B cell (primary cell): Measurements from ENCODE around the gene TIFAB. TPM values are rescaled to one million over a fixed set of nuclear protein-coding genes. Genes with fewer than 3 reads are reported as not detected.

Source experiments
- ATAC-seq: fragments of 200-7000 bp; cut with Tn5 transposase; one replicate; pipeline ENCODE4 v1.10.0; 2021; ENCODE audit warnings: low read depth, mild to moderate bottlenecking, moderate number of reproducible peaks, moderate library complexity
- CTCF ChIA-PET: fragments of 350-600 bp; sonication (Branson Sonifier 250); formaldehyde crosslinking; loops from one replicate; lab custom pipeline; 2021; ENCODE audit warnings: antibody characterized with exemption, inconsistent platforms; lab: Charles Lee
- POLR2A ChIA-PET: fragments of 350-600 bp; sonication (Branson Sonifier 250); formaldehyde crosslinking; loops from one replicate; lab custom pipeline; 2021; ENCODE audit warnings: antibody characterized with exemption; lab: Charles Lee
- DNase-seq: peaks from one replicate; pipeline ENCODE4 v3.0.0; 2013
- H2AFZ ChIP-seq: 2 replicates; pipeline ENCODE4 v1.6.1; 2012; ENCODE audit warnings: mild to moderate bottlenecking, low read depth, low read length; ENCODE audit not compliant: insufficient read depth, poor library complexity, severe bottlenecking
- H3K27ac ChIP-seq, 2 donors: 1 replicate in 1 of 2; 2 replicates in 1 of 2; pipeline ENCODE4 v1.5.1; 2012 to 2013; ENCODE audit warnings: low read length in 2 of 2, mild to moderate bottlenecking in 2 of 2, moderate library complexity in 1 of 2
- H3K27me3 ChIP-seq, 4 experiments: fragments of 200-600 bp in 1 of 4; sonication (generic) in 1 of 4; replicated peaks in 1 of 4; 1 replicate in 2 of 4; 2 replicates in 2 of 4; pipeline versions ENCODE4 v1.6.1 to v1.7.0; 2013 to 2016; ENCODE audit warnings: low read length in 3 of 4, mild to moderate bottlenecking in 2 of 4, mixed read lengths in 1 of 4, moderate library complexity in 1 of 4; ENCODE audit not compliant: insufficient read depth in 4 of 4, control insufficient read depth in 3 of 4; ENCODE audit errors: control extremely low read depth in 1 of 4
- H3K36me3 ChIP-seq, 2 experiments: replicated peaks in 1 of 2; 1 replicate in 1 of 2; 2 replicates in 1 of 2; pipeline versions ENCODE4 v1.6.1 to v1.7.1; 2013; ENCODE audit warnings: low read length in 1 of 2; ENCODE audit not compliant: insufficient read depth in 2 of 2, control insufficient read depth in 1 of 2; ENCODE audit errors: control extremely low read depth in 1 of 2, extremely low read depth in 1 of 2
- H3K4me1 ChIP-seq, 2 donors: fragments of 200-600 bp in 1 of 2; sonication (generic) in 1 of 2; 1 replicate in 1 of 2; 2 replicates in 1 of 2; pipeline versions ENCODE4 v1.5.1 to v1.6.1; 2013 to 2017; ENCODE audit warnings: low read length in 2 of 2; ENCODE audit not compliant: control insufficient read depth in 2 of 2, insufficient read depth in 2 of 2
- H3K4me2 ChIP-seq: replicated peaks from 2 replicates; pipeline ENCODE3; 2012; ENCODE audit warnings: mild to moderate bottlenecking, low read depth, low read length; ENCODE audit not compliant: poor library complexity, severe bottlenecking
- H3K4me3 ChIP-seq, 5 experiments: fragments of 200-600 bp in 1 of 5; sonication (generic) in 1 of 5; 1 replicate in 3 of 5; 2 replicates in 2 of 5; pipeline versions ENCODE4 v1.5.1 to v1.7.0; 2011 to 2016; ENCODE audit warnings: low read length in 4 of 5, mild to moderate bottlenecking in 4 of 5, low read depth in 2 of 5, control low read depth in 1 of 5, moderate library complexity in 1 of 5; ENCODE audit not compliant: insufficient read depth in 1 of 5; ENCODE audit errors: control extremely low read depth in 1 of 5, extremely low read depth in 1 of 5
- H3K79me2 ChIP-seq: fragments of 200-600 bp; sonication (generic); one replicate; pipeline ENCODE4 v1.6.0; 2016; ENCODE audit warnings: low read length; ENCODE audit not compliant: control insufficient read depth, insufficient read depth
- H3K9ac ChIP-seq: fragments of 200-600 bp; sonication (generic); 2 replicates; pipeline ENCODE4 v1.6.1; 2017; ENCODE audit warnings: mild to moderate bottlenecking, low read length, moderate library complexity
- H3K9me3 ChIP-seq, 3 donors: one replicate each; pipeline versions ENCODE4 v1.6.1 to v1.7.1; 2013; ENCODE audit warnings: low read length in 2 of 3; ENCODE audit not compliant: control insufficient read depth in 2 of 3, insufficient read depth in 1 of 3; ENCODE audit errors: control extremely low read depth in 1 of 3
- H4K20me1 ChIP-seq: 2 replicates; pipeline ENCODE4 v1.6.0; 2012; ENCODE audit warnings: mild to moderate bottlenecking, low read length; ENCODE audit not compliant: insufficient read depth, control insufficient read depth, poor library complexity, severe bottlenecking
- H3K27ac Mint-ChIP-seq: one replicate; pipeline ENCODE4 v1.8.0; 2021; ENCODE audit warnings: mixed read lengths
- H3K27me3 Mint-ChIP-seq: one replicate; pipeline ENCODE4 v1.8.0; 2021; ENCODE audit warnings: mixed read lengths
- H3K4me1 Mint-ChIP-seq: one replicate; pipeline ENCODE4 v1.8.0; 2021; ENCODE audit warnings: mixed read lengths
- H3K4me3 Mint-ChIP-seq: one replicate; pipeline ENCODE4 v1.8.0; 2021; ENCODE audit warnings: mixed read lengths
- H3K9me3 Mint-ChIP-seq: one replicate; pipeline ENCODE4 v1.8.0; 2022; ENCODE audit warnings: mixed read lengths; ENCODE audit not compliant: insufficient read depth
- CTCF ChIP-seq: fragments of 200-600 bp; IDR thresholded peaks from one replicate; pipeline ENCODE4 v1.8.0; 2022; ENCODE audit warnings: antibody characterized with exemption, mild to moderate bottlenecking
- EZH2 ChIP-seq: IDR thresholded peaks from 2 replicates; pipeline ENCODE4 v1.6.1; 2012; ENCODE audit warnings: borderline replicate concordance, low read depth, mild to moderate bottlenecking, moderate library complexity, low read length; ENCODE audit not compliant: insufficient read depth, poor library complexity, severe bottlenecking
- WGBS: methylation state at CpG from one replicate; pipeline ENCODE4 v1.1.5; 2013; ENCODE audit warnings: missing lambda C conversion rate; ENCODE audit not compliant: insufficient coverage; 5-methylcytosine and 5-hydroxymethylcytosine counted together
- intact Hi-C: fragments of 100-400 bp; cut with micrococcal nuclease; formaldehyde crosslinking; loops from one replicate; pipeline ENCODE4 v1.10.0; 2022
- polyA plus RNA-seq: library from polyadenylated mRNA; depleted of rRNA; stranded (reverse); fragments of >200 nt; gene quantifications from 2 replicates; pipeline ENCODE4 v1.2.3, GENCODE V29; 2012
- total RNA-seq, 2 donors: library from RNA; stranded (reverse); fragments of 120-200 nt in 1 of 2; gene quantifications; 1 replicate in 1 of 2; 2 replicates in 1 of 2; pipeline versions ENCODE4 v1.2.3 to v1.2.4, GENCODE V29; 2013 to 2022

Gene TIFAB
- total and polyA plus RNA-seq, 2 donors (not counting 1 experiment from before 2014, with no cell fraction given), result not detected

- Histone ChIP-seq H3K9ac (no peak overlapping the region), H3K4me2 (no peak overlapping the region), H3K79me2 (no peaks in the 10 kb centered on the region), H4K20me1 (no peaks in the 10 kb centered on the region), H2AFZ (no peak overlapping the region), H3K27ac (no peak overlapping the region), H3K27me3 (peaks cover 0 to 73% (median 27%) of the 10 kb centered on the region in 4 experiments), H3K4me3 (no peak overlapping the region), H3K4me1 (peaks cover 0 to 4% of the 10 kb centered on the region in 2 donors), H3K36me3 (no peaks in the 10 kb centered on the region), H3K9me3 (no peaks in the 10 kb centered on the region)
- no peak for ATAC-seq
- Mint-ChIP-seq H3K9me3 (no peaks in the 10 kb centered on the region), H3K4me3 (no peak overlapping the region), H3K27ac (no peak overlapping the region), H3K27me3 (peaks cover 77% of the 10 kb centered on the region), H3K4me1 (peaks cover 10% of the 10 kb centered on the region)
- intact Hi-C loops, result no loop called here
- CTCF ChIA-PET, result no interaction called here
- 25% methylated on average over 10 of the region's 14 CpGs for WGBS
- DNase-seq, result no peak
- POLR2A ChIA-PET, result no interaction called here
- TF ChIP-seq CTCF, result no peak
- TF ChIP-seq EZH2, result no peak
Observed at GRCh38 chr5:135491038-135491551, 38.9 kb upstream of the TIFAB start.

GRCh38 chr5:135490245-135491037, 38.3 kb upstream of the TIFAB start:
- Mint-ChIP-seq H3K27ac (no peak overlapping the region), H3K27me3 (peaks cover 74% of the 10 kb centered on the region), H3K9me3 (no peaks in the 10 kb centered on the region), H3K4me3 (no peak overlapping the region), H3K4me1 (peaks cover 10% of the 10 kb centered on the region)
- Histone ChIP-seq H3K4me2 (no peak overlapping the region), H3K27me3 (peaks cover 0 to 77% (median 28%) of the 10 kb centered on the region in 4 experiments), H3K36me3 (no peaks in the 10 kb centered on the region), H3K4me3 (no peak overlapping the region), H3K4me1 (peaks cover 0 to 4% of the 10 kb centered on the region in 2 donors), H2AFZ (no peak overlapping the region), H3K9me3 (no peaks in the 10 kb centered on the region), H3K9ac (no peak overlapping the region), H4K20me1 (no peaks in the 10 kb centered on the region), H3K27ac (no peak overlapping the region), H3K79me2 (no peaks in the 10 kb centered on the region)
- ATAC-seq (no peak), DNase-seq (no peak)
- 11% methylated on average over 45 of the region's 49 CpGs for WGBS
- ChIA-PET CTCF (no interaction called here), POLR2A (no interaction called here)
- TF ChIP-seq EZH2, result no peak
- no peak for TF ChIP-seq CTCF
- intact Hi-C loops, result no loop called here
